GM13977 (cell line): Measurements from ENCODE around the gene GRIN3B.

Experiments
- DNase-seq: peaks from one replicate; pipeline ENCODE4 v3.0.0; 2012; ENCODE audit warnings: low spot score
- in situ Hi-C: fragments of 300-500 bp; cut with MboI; formaldehyde crosslinking; loops from one replicate; pipeline ENCODE4 v1.12.0; 2022; ENCODE audit warnings: low sequenced_read_pairs, low pct_unique_long_range_greater_than_20kb, mixed read lengths, inconsistent platforms; ENCODE audit not compliant: unreplicated experiment
- TF ChIP-seq, protein P1 (sequence below): IDR thresholded peaks from 2 replicates; pipeline ENCODE4 v1.5.1; 2012; ENCODE audit warnings: mild to moderate bottlenecking, control low read depth; ENCODE audit not compliant: insufficient read depth; ENCODE audit errors: extremely low read depth, missing control alignments

Gene GRIN3B

DNA sequence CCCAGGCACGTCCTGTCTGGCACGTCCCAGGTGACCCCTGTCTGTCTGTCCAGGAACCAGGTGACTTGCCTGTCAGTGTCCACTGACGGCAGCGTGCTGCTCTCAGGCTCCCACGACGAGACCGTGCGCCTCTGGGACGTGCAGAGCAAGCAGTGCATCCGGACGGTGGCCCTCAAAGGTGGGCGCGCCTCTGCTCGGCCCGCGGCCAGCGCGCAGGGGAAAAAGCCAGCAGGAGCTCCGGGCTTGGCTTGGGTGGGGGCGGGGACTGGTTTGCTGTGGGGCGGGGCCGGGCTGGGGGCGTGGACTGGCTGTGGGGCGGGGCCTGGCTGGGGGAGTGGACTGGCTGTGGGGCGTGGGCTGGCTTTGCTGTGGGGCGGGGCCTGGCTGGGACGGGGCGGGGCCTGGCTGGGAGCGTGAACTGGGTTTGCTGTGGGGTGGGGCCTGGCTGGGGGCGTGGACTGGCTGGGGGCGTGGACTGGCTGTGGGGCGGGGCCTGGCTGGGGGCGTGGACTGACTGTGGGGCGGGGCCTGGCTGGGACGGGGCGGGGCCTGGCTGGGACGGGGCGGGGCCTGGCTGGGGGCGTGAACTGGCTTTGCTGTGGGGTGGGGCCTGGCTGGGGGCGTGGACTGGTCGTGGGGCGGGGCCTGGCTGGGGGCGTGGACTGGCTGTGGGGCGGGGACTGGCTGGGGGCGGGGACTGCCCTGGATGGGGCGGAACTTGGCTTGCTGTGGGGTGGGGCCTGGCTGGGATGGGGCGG, 8.9 kb upstream of the GRIN3B start:
- in situ Hi-C loops: no loop called here
- DNase-seq: peak; percentile 80
- TF ChIP-seq, protein P1, sequence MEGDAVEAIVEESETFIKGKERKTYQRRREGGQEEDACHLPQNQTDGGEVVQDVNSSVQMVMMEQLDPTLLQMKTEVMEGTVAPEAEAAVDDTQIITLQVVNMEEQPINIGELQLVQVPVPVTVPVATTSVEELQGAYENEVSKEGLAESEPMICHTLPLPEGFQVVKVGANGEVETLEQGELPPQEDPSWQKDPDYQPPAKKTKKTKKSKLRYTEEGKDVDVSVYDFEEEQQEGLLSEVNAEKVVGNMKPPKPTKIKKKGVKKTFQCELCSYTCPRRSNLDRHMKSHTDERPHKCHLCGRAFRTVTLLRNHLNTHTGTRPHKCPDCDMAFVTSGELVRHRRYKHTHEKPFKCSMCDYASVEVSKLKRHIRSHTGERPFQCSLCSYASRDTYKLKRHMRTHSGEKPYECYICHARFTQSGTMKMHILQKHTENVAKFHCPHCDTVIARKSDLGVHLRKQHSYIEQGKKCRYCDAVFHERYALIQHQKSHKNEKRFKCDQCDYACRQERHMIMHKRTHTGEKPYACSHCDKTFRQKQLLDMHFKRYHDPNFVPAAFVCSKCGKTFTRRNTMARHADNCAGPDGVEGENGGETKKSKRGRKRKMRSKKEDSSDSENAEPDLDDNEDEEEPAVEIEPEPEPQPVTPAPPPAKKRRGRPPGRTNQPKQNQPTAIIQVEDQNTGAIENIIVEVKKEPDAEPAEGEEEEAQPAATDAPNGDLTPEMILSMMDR: no peak

DNA sequence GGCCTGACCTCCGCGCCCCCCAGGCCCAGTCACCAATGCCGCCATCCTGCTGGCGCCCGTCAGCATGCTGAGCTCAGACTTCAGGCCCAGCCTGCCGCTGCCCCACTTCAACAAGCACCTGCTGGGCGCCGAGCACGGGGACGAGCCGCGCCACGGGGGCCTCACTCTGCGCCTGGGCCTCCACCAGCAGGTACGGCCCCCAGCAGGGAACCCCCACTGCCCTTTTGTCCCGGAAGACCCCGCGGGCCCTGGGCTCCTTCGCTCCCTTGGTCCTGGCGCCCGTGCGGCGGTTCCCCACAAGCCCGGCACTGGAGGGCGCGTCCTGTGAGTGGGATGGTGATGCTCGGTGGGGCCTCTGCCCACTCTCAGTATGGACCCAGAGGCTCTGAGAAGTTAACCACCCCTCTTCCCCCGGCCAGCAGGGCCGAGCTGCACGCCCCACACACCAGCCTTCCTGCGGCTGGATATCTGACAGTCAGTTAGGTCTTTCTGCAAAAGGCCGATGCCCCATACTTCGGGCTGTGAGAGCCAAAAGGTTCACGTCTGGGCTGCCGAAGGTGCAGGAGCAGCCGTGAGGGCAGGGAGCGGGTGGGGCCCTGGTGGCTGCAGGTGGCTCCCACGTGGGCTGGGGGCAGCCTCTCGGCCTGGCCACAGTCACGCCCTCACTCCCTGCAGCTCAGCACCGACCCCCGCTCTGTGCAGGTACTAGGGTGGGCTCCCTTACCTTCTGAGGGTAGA, 8.1 kb upstream of the GRIN3B start:
- in situ Hi-C loops: no loop called here
- TF ChIP-seq, protein P1: no peak
- DNase-seq: no peak

DNA sequence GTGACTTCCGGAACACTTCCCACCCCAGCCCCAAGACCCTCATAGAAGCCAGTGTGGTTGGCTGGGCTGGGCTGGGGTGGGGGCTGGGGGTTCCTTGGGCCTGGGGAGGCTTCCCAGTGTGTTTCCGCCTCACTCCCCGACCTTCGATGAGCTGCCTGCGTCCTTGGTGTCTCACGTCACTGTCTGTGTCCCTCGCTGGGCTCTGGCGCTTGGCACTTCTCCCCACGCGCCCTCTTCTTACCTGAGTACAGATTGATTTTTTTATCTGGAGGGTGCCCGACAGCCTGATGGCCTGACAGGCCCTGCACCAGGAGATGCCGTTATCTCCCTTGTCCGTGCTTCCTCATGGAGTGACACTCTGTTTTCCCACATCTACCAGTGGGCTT, 7.6 kb upstream of the GRIN3B start:
- DNase-seq: no peak
- in situ Hi-C loops: no loop called here
- TF ChIP-seq, protein P1: no peak

DNA sequence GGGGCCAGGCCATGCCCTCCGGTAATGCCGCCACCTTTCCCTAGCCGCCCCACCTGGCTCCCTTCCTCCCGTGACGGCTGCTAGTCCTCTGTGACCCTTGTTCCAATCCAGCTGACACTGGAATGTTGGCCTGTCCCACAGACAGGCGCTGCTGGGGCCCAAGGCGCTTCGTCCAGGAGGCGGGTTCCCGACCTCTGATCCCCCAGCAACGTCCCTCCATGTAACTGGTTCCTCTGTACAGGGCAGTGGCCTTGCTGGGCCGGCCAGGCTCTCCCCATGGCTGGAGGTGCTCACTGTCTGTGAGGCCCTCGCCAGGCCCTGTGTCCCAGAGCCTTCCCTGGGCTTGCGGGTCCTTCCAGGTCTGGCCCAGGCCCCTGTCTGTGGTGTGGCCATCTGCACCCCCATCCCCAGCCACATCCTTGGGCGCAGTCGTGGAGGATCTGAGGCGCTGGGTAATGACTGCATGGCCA, 6.8 kb upstream of the GRIN3B start:
- TF ChIP-seq, protein P1: no peak
- in situ Hi-C loops: no loop called here
- DNase-seq: no peak

DNA sequence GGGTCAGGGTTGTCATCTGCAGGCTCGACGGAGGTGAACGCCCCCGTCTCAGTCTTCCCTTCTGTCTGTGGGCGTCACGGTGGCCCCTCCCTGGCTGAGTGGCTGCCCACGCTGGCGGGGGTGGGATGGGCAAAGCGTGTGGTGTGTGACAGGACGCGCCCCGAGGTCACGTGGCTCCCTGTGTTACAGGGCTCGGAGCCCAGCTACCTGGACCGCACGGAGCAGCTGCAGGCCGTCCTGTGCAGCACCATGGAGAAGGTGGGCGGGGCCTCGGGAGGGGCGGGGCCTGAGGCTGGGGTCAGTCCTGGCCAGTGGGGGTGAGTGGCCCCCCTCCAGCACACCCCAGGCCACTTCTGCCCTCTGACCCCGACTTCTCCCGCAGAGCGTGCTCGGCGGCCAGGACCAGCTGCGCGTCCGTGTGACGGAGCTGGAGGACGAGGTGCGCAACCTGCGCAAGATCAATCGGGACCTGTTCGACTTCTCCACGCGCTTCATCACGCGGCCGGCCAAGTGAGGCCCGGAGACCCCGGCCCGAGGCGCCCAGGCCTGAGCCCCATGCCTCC, 6.3 kb upstream of the GRIN3B start:
- DNase-seq: no peak
- in situ Hi-C loops: no loop called here
- TF ChIP-seq, protein P1: no peak

DNA sequence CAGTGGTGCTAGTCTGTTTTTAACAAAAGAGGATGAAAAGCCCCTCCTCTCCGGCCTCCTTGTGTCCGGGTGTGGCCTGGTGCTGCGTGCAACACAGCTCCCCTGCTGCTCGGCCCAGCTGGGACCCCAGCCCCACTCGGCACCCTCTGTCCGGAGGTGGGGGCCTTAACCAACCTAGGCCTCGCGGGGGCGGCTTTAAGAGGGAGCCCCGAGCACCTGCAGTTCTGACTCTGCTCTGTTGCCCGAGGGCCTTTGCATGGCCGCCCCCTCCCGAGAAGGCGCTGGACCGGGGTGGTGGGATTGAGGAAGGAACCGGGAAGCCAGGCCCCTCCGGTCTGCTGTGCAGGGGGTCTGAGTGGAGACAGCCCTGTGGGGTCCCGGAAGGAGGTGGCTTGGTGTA, 5.7 kb upstream of the GRIN3B start:
- TF ChIP-seq, protein P1: no peak
- in situ Hi-C loops: no loop called here
- DNase-seq: no peak
